Vagina (tissue), 2 donors: Measurements from ENCODE around the gene PKN2. TPM values are rescaled to one million over a fixed set of nuclear protein-coding genes. Genes with fewer than 3 reads are reported as not detected.

Experiments used
- DNase-seq, 2 donors: peaks; one replicate each; pipeline ENCODE4 v3.0.0-alpha.2; 2017; ENCODE audit errors: extremely low spot score in 2 of 2
- H3K27ac ChIP-seq: fragments of 200-600 bp; sonication (generic); one replicate; pipeline ENCODE4 v1.5.1; 2019
- H3K27me3 ChIP-seq: fragments of 200-600 bp; sonication (generic); one replicate; pipeline ENCODE4 v1.5.1; 2019
- H3K36me3 ChIP-seq, 2 donors: fragments of 200-600 bp; sonication (generic); one replicate each; pipeline ENCODE4 v1.5.1; 2017 to 2019
- H3K4me1 ChIP-seq: fragments of 200-600 bp; sonication (generic); one replicate; pipeline ENCODE4 v1.5.1; 2019
- H3K4me3 ChIP-seq, 2 donors: fragments of 200-600 bp; sonication (generic); 1 replicate in 1 of 2; 2 replicates in 1 of 2; pipeline ENCODE4 v1.5.1; 2016 to 2019
- H3K9me3 ChIP-seq: fragments of 200-600 bp; sonication (generic); one replicate; pipeline ENCODE4 v1.5.1; 2019
- CTCF ChIP-seq, 3 experiments: fragments of 450-650 bp in 2 of 3; fragments of 200-600 bp in 1 of 3; sonication (generic) in 1 of 3; IDR thresholded peaks; one replicate each; pipeline ENCODE4 v1.5.1; 2017 to 2019; ENCODE audit warnings: antibody characterized with exemption in 3 of 3, mild to moderate bottlenecking in 2 of 3, moderate library complexity in 2 of 3
- POLR2A ChIP-seq, 2 donors: fragments of 450-650 bp; IDR thresholded peaks; one replicate each; pipeline ENCODE4 v1.6.1; 2017; ENCODE audit warnings: antibody characterized with exemption in 2 of 2, mild to moderate bottlenecking in 2 of 2, moderate library complexity in 2 of 2
- POLR2AphosphoS5 ChIP-seq, 2 donors: sonication (generic); formaldehyde crosslinking; IDR thresholded peaks; one replicate each; pipeline ENCODE4 v1.9.0; 2017; ENCODE audit warnings: antibody characterized with exemption in 2 of 2, mild to moderate bottlenecking in 2 of 2, low read depth in 1 of 2; ENCODE audit not compliant: insufficient read depth in 1 of 2
- intact Hi-C: fragments of 100-400 bp; cut with DNase I; formaldehyde crosslinking; loops from one replicate; pipeline ENCODE4 v1.15.1; 2023
- total RNA-seq: library from RNA; depleted of rRNA; stranded (reverse); fragments of >200 nt; gene quantifications from one replicate; pipeline ENCODE4 v1.2.3, GENCODE V29; 2016

The PKN2 gene
- total RNA-seq, 1 donor from 2014 or later = 38.3 TPM

DNA sequence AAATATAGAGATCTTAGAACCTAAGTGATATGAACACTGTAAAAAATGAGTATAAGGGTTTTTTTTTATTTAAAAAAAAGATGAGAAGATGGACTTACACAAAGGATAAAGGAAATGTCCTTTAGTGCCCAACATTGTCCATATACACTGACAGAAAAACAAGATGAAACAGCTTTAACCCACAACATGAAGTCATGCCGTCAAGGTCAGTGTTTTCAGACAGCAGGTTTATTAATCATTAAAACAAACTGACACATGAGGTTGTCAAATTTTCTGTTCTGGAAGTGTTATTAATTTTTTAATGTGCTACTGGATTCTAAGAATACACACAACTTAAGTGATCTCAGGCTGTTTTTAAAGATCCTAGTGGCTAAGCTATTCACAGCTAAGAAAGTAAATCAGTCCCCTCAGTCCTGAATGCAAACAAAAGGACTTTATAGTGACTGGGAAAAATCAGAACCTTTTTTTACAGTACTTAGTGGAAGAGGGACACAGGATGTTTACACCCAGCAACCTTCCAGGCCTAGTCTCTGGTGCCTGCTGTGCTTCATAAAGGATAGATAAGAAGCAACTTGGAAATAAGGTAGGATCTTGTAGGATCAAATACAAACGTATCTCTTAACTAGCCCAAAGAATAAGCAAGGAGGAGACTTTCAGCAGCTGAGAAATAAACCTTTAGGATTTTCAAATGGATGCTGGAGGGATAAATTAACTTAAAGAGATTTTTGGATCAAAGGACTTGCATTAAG is 21.9 kb upstream of the PKN2 start:
- DNase-seq = no peak
- no peak for TF ChIP-seq CTCF (IDR thresholded peaks at IDR 0.05)
- no peak for TF ChIP-seq POLR2A (IDR thresholded peaks at IDR 0.05)
- no peak for TF ChIP-seq POLR2AphosphoS5 (IDR thresholded peaks at IDR 0.05; ENCODE audit: insufficient read depth in 1 of 2, low read depth in 1 of 2)
- Histone ChIP-seq H3K36me3 (no peaks in the 10 kb centered on the region), H3K9me3 (no peaks in the 10 kb centered on the region), H3K27me3 (no peaks in the 10 kb centered on the region), H3K4me1 (no peaks in the 10 kb centered on the region), H3K27ac (no peak overlapping the region), H3K4me3 (no peak overlapping the region)
- intact Hi-C loops = loop anchor here (10.0 kb wide), 1 partner anchor 213 kb away; no protein-coding TSS in a partner anchor

DNA sequence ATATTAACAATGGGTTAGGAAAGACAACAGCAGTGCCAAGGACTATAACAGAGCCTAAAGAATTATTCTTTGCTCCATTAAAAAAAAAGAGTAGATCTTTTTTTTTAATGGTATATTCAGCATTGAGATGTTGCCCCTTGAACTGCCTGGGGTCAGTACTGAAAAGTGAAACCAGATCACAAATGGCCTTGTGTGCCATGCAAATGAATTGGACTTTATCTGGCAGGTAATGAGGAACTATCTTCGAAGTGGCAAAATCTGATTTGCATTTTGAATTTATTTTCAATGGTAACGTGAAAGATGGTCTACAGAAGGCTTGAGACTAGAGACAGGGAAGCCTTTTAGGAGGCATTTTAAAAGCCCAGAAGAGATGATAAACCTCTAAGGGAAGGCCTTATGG is 21.4 kb upstream of the PKN2 start:
- Histone ChIP-seq H3K9me3 (no peaks in the 10 kb centered on the region), H3K4me3 (no peak overlapping the region), H3K4me1 (no peaks in the 10 kb centered on the region), H3K27ac (no peak overlapping the region), H3K27me3 (no peaks in the 10 kb centered on the region), H3K36me3 (no peaks in the 10 kb centered on the region)
- DNase-seq = no peak
- no peak for TF ChIP-seq POLR2A (IDR thresholded peaks at IDR 0.05)
- no peak for TF ChIP-seq POLR2AphosphoS5 (IDR thresholded peaks at IDR 0.05; ENCODE audit: insufficient read depth in 1 of 2, low read depth in 1 of 2)
- TF ChIP-seq CTCF (IDR thresholded peaks at IDR 0.05) = no peak
- intact Hi-C loops = loop anchor here (10.0 kb wide), 1 partner anchor 212 kb away; no protein-coding TSS in a partner anchor

GRCh38 chr1:88668405-88668804 is 15.7 kb upstream of the PKN2 start:
- no peak overlapping the region for H3K27ac ChIP-seq
- TF ChIP-seq CTCF (IDR thresholded peaks at IDR 0.05) (no peak), POLR2A (IDR thresholded peaks at IDR 0.05) (no peak), POLR2AphosphoS5 (IDR thresholded peaks at IDR 0.05; ENCODE audit: insufficient read depth in 1 of 2, low read depth in 1 of 2) (no peak)
- no peaks in the 10 kb centered on the region for H3K4me1 ChIP-seq
- no peak for DNase-seq
- no peak overlapping the region for H3K4me3 ChIP-seq
- no peaks in the 10 kb centered on the region for H3K9me3 ChIP-seq
- intact Hi-C loops = loop anchor here (10.0 kb wide), 1 partner anchor 206 kb away; no protein-coding TSS in a partner anchor
- no peaks in the 10 kb centered on the region for H3K27me3 ChIP-seq
- no peaks in the 10 kb centered on the region for H3K36me3 ChIP-seq

- DNase-seq = no peak
- Histone ChIP-seq H3K27ac (no peak overlapping the region), H3K4me3 (no peak overlapping the region), H3K27me3 (no peaks in the 10 kb centered on the region), H3K36me3 (no peaks in the 10 kb centered on the region), H3K4me1 (no peaks in the 10 kb centered on the region), H3K9me3 (no peaks in the 10 kb centered on the region)
- intact Hi-C loops = no loop called here
- TF ChIP-seq POLR2A (IDR thresholded peaks at IDR 0.05) (no peak), CTCF (IDR thresholded peaks at IDR 0.05) (no peak), POLR2AphosphoS5 (IDR thresholded peaks at IDR 0.05; ENCODE audit: insufficient read depth in 1 of 2, low read depth in 1 of 2) (no peak)
These were observed 13.6 kb upstream of the PKN2 start for GRCh38 chr1:88670462-88670861.

DNA sequence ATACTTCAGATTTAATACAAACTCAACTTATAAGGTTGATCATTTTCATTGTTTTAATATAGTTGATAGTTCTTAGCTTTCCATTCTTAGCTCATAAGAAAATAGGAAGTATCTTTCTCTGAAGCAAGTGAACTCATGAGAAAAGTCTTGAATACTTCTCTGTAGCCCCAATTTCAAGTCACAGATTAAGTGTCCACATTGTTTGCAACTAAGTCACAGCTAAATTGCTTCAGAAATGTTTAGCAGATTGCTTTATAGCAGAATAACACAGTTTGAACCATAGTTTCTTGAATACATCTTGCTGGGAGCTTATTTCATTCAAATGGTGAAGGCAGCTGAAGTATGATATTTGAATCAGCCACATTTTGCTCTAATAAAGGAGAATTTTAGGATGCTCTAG is 10.6 kb upstream of the PKN2 start:
- no peak for DNase-seq
- Histone ChIP-seq H3K27me3 (no peaks in the 10 kb centered on the region), H3K36me3 (no peaks in the 10 kb centered on the region), H3K4me1 (no peaks in the 10 kb centered on the region), H3K27ac (no peak overlapping the region), H3K4me3 (no peak overlapping the region), H3K9me3 (no peaks in the 10 kb centered on the region)
- TF ChIP-seq CTCF (IDR thresholded peaks at IDR 0.05) = no peak
- TF ChIP-seq POLR2A (IDR thresholded peaks at IDR 0.05) = no peak
- TF ChIP-seq POLR2AphosphoS5 (IDR thresholded peaks at IDR 0.05; ENCODE audit: insufficient read depth in 1 of 2, low read depth in 1 of 2) = no peak
- intact Hi-C loops = no loop called here
